Neuronal stem cell (in vitro differentiated cells): ENCODE data around the gene TXNDC5.
"Not testable (repeated sequence)": the region's sequence is repeated elsewhere in the genome, so short reads cannot be mapped to it uniquely, and the experiment has no call there.

Experiments used
- DNase-seq: peaks from one replicate; pipeline ENCODE4 v3.0.0-alpha.2; 2013; ENCODE audit warnings: low spot score
- H2AFZ ChIP-seq: one replicate; pipeline ENCODE4 v1.6.1; 2013; ENCODE audit warnings: mild to moderate bottlenecking, low read length, inconsistent platforms
- H2AK5ac ChIP-seq: 2 replicates; pipeline ENCODE4 v1.6.1; 2013; ENCODE audit warnings: low read depth, mild to moderate bottlenecking, inconsistent platforms, low read length, moderate library complexity, mixed read lengths
- H2BK120ac ChIP-seq: 2 replicates; pipeline ENCODE4 v1.6.1; 2013; ENCODE audit warnings: low read depth, mild to moderate bottlenecking, inconsistent platforms, low read length, moderate library complexity, mixed read lengths
- H2BK12ac ChIP-seq: one replicate; pipeline ENCODE4 v1.6.1; 2013; ENCODE audit warnings: low read length, inconsistent platforms
- H2BK15ac ChIP-seq: 2 replicates; pipeline ENCODE4 v1.6.1; 2013; ENCODE audit warnings: mild to moderate bottlenecking, low read length, inconsistent platforms, mixed read lengths
- H2BK5ac ChIP-seq: one replicate; pipeline ENCODE4 v1.6.1; 2013; ENCODE audit warnings: inconsistent platforms, mild to moderate bottlenecking, low read length, moderate library complexity
- H3K14ac ChIP-seq: one replicate; pipeline ENCODE4 v1.6.1; 2013; ENCODE audit warnings: low read length, inconsistent platforms
- H3K18ac ChIP-seq: 2 replicates; pipeline ENCODE4 v1.6.1; 2013; ENCODE audit warnings: low read length, inconsistent platforms
- H3K23ac ChIP-seq: 2 replicates; pipeline ENCODE4 v1.6.1; 2013; ENCODE audit warnings: low read depth, mild to moderate bottlenecking, mixed read lengths, low read length, inconsistent platforms; ENCODE audit not compliant: poor library complexity
- H3K27ac ChIP-seq: replicated peaks from 3 replicates; pipeline ENCODE4 v1.5.1; 2013; ENCODE audit warnings: low read length, inconsistent platforms
- H3K27me3 ChIP-seq, 3 experiments: 2 replicates each; pipeline ENCODE4 v1.6.1; 2013; ENCODE audit warnings: low read length in 3 of 3, mild to moderate bottlenecking in 2 of 3, inconsistent platforms in 1 of 3, low read depth in 1 of 3, mixed read lengths in 1 of 3, moderate library complexity in 1 of 3; ENCODE audit not compliant: control insufficient read depth in 3 of 3, insufficient read depth in 3 of 3
- H3K36me3 ChIP-seq, 2 donors: replicated peaks in 1 of 2; 2 replicates each; pipeline ENCODE4 v1.6.1; 2013; ENCODE audit warnings: low read length in 2 of 2; ENCODE audit not compliant: control insufficient read depth in 2 of 2, insufficient read depth in 2 of 2
- H3K4ac ChIP-seq: 2 replicates; pipeline ENCODE4 v1.6.1; 2013; ENCODE audit warnings: inconsistent platforms, mild to moderate bottlenecking, low read length, moderate library complexity
- H3K4me1 ChIP-seq, 2 donors: 1 replicate in 1 of 2; 2 replicates in 1 of 2; pipeline ENCODE4 v1.6.1; 2013; ENCODE audit warnings: low read length in 2 of 2, low read depth in 1 of 2; ENCODE audit not compliant: control insufficient read depth in 2 of 2, insufficient read depth in 1 of 2
- H3K4me2 ChIP-seq: one replicate; pipeline ENCODE4 v1.6.1; 2013; ENCODE audit warnings: mild to moderate bottlenecking, low read length, inconsistent platforms; ENCODE audit not compliant: insufficient read depth, poor library complexity, severe bottlenecking
- H3K4me3 ChIP-seq, 2 donors: 2 replicates each; pipeline ENCODE4 v1.5.1; 2013; ENCODE audit warnings: low read length in 2 of 2, mild to moderate bottlenecking in 2 of 2, inconsistent platforms in 1 of 2, moderate library complexity in 1 of 2
- H3K79me1 ChIP-seq: one replicate; pipeline ENCODE4 v1.6.1; 2013; ENCODE audit warnings: low read depth, mild to moderate bottlenecking, inconsistent platforms, low read length, moderate library complexity
- H3K9ac ChIP-seq: one replicate; pipeline ENCODE4 v1.6.1; 2013; ENCODE audit warnings: mild to moderate bottlenecking, low read depth, low read length, inconsistent platforms; ENCODE audit not compliant: poor library complexity
- H3K9me3 ChIP-seq, 2 donors: replicated peaks in 1 of 2; 2 replicates each; pipeline versions ENCODE3 to v1.6.1; 2013; ENCODE audit warnings: low read length in 2 of 2, mild to moderate bottlenecking in 2 of 2, inconsistent platforms in 1 of 2, low read depth in 1 of 2, mixed read lengths in 1 of 2, moderate library complexity in 1 of 2; ENCODE audit not compliant: control insufficient read depth in 2 of 2, insufficient read depth in 1 of 2
- H4K8ac ChIP-seq: one replicate; pipeline ENCODE4 v1.6.1; 2013; ENCODE audit warnings: low read depth, mild to moderate bottlenecking, inconsistent platforms, low read length, moderate library complexity
- H4K91ac ChIP-seq: one replicate; pipeline ENCODE4 v1.6.1; 2013; ENCODE audit warnings: low read length, low read depth, mild to moderate bottlenecking, inconsistent platforms; ENCODE audit not compliant: poor library complexity
- WGBS, 2 donors: extraction: QIAGEN DNeasy Blood & Tissue Kit; methylation state at CpG; one replicate each; pipeline ENCODE4 v1.1.7; 2013; ENCODE audit warnings: missing lambda C conversion rate in 2 of 2, mixed read lengths in 1 of 2; ENCODE audit not compliant: insufficient read length in 2 of 2, insufficient replicate concordance in 1 of 2; ENCODE audit errors: extremely low coverage in 2 of 2; 5-methylcytosine and 5-hydroxymethylcytosine counted together

The TXNDC5 gene

DNA sequence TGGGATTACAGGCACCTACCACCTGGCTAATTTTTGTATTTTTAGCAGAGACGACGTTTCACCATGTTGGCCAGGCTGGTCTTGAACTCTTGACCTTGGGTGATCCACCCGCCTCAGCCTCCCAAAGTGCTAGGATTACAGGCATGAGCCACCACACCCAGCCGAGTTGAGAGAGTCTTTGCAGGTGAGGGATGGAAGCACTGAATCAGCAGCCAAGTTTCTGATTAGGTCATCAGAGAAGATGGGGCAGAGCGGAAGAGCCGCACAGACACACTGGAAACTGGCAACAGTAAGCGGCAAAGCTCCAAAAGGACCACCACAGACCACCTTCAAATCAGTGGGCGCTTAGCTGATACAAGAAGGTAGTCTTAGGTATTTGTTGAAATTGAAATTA lies 12.4 kb downstream of the TXNDC5 start:
- not testable (repeated sequence) for H3K14ac ChIP-seq, H3K4me3 ChIP-seq, H3K9me3 ChIP-seq, H3K27ac ChIP-seq, H4K91ac ChIP-seq, H3K4me1 ChIP-seq, H2AK5ac ChIP-seq, H2AFZ ChIP-seq, DNase-seq, H3K4me2 ChIP-seq, H2BK5ac ChIP-seq, H3K4ac ChIP-seq, H2BK120ac ChIP-seq, H3K79me1 ChIP-seq, H2BK15ac ChIP-seq, H2BK12ac ChIP-seq, H4K8ac ChIP-seq, H3K23ac ChIP-seq, H3K27me3 ChIP-seq, H3K18ac ChIP-seq, H3K9ac ChIP-seq
- no CpG with 5 or more reads among the region's 8 CpGs for WGBS, 2 donors
- H3K36me3 ChIP-seq: peaks cover 61 to 99% of the 10 kb centered on the region in 2 donors

DNA sequence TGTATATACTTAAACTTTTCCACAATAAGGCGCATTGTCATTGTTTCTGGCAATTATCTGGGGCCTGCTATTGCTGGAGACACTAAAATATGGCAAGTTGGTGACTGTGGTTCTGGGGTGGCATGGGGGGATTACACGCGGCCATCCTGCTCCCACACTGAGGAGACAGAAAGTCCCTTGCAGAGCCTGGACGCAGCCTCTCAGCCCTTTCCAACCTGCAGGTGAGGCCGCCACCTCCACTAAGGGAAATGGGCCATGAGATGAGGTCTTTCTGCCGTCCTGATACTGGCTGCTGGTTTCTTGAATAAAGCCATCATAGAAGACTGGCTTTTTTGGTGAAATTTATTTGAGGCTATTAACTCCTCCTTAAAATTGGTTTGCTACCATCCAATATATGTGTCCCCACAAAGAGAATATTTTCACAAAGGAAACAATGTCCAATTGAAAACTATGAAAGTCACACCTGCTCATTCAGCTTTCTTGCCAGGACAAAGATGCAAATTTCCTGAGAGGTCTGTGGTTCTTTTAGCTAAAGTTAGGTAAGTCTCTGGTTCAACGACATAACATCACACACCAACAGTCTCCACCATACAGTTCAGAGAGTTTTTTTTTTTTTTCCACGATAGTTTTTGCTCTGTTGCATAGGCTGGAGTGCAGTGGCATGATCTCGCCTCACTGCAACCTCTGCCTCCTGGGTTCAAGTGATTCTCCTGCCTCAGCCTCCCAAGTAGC lies 13.0 kb downstream of the TXNDC5 start:
- no peak overlapping the region for H3K14ac ChIP-seq
- no peak overlapping the region for H4K91ac ChIP-seq
- H3K27me3 ChIP-seq: no peaks in the 10 kb centered on the region
- no peak overlapping the region for H2BK15ac ChIP-seq
- no peak overlapping the region for H2AFZ ChIP-seq
- peaks cover 61 to 99% of the 10 kb centered on the region in 2 donors for H3K36me3 ChIP-seq
- H3K9me3 ChIP-seq: no peaks in the 10 kb centered on the region
- H3K23ac ChIP-seq: no peak overlapping the region
- WGBS, 2 donors: no CpG with 5 or more reads among the region's 9 CpGs
- H3K18ac ChIP-seq: no peak overlapping the region
- no peak overlapping the region for H2BK120ac ChIP-seq
- no peak overlapping the region for H2BK12ac ChIP-seq
- no peaks in the 10 kb centered on the region for H3K79me1 ChIP-seq
- no peak overlapping the region for H3K4me2 ChIP-seq
- DNase-seq: no peak
- H2BK5ac ChIP-seq: no peak overlapping the region
- no peak overlapping the region for H3K27ac ChIP-seq
- H3K4ac ChIP-seq: no peak overlapping the region
- H2AK5ac ChIP-seq: no peak overlapping the region
- no peak overlapping the region for H3K9ac ChIP-seq
- H3K4me1 ChIP-seq: peaks cover 0 to 3% of the 10 kb centered on the region in 2 donors
- H4K8ac ChIP-seq: no peak overlapping the region
- no peak overlapping the region for H3K4me3 ChIP-seq

DNA sequence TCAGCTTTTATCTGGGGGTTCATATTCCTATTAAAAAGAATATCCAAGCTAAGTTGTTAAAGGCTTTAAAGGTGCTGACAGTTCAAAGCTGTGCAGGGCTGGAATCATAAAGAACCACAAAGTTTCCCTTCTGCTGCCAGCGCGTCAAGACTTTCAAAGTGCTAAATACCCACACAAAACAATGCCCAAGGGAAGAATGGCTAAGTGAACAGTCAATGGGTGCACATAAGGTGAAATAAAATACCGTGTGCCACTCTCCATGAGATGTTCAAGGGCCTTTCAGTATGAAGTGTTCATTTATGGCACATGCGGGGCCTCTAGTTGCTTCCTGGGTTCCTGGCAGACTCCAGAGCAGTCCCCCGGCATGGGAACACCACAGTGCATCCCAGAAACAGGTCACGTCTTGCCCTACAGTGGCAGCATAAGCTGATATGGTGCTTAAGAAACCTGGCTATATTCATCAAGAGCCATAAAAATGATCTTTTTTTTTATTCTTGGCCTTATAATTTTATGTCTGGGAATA lies 14.1 kb downstream of the TXNDC5 start:
- no peak overlapping the region for H3K9ac ChIP-seq
- H2BK12ac ChIP-seq: no peak overlapping the region
- H3K27me3 ChIP-seq: no peaks in the 10 kb centered on the region
- H4K8ac ChIP-seq: no peak overlapping the region
- peaks cover 0 to 3% of the 10 kb centered on the region in 2 donors for H3K4me1 ChIP-seq
- no peak overlapping the region for H2BK5ac ChIP-seq
- WGBS, 2 donors: no CpG with 5 or more reads among the region's 6 CpGs
- H3K4me3 ChIP-seq: no peak overlapping the region
- no peak overlapping the region for H3K18ac ChIP-seq
- H3K23ac ChIP-seq: no peak overlapping the region
- no peaks in the 10 kb centered on the region for H3K79me1 ChIP-seq
- no peak overlapping the region for H3K14ac ChIP-seq
- H3K27ac ChIP-seq: no peak overlapping the region
- H3K4me2 ChIP-seq: no peak overlapping the region
- H2AK5ac ChIP-seq: no peak overlapping the region
- no peak overlapping the region for H2BK15ac ChIP-seq
- no peak overlapping the region for H3K4ac ChIP-seq
- no peak overlapping the region for H2BK120ac ChIP-seq
- H4K91ac ChIP-seq: no peak overlapping the region
- no peak for DNase-seq
- no peak overlapping the region for H2AFZ ChIP-seq
- peaks cover 56 to 99% of the 10 kb centered on the region in 2 donors for H3K36me3 ChIP-seq
- H3K9me3 ChIP-seq: no peaks in the 10 kb centered on the region

DNA sequence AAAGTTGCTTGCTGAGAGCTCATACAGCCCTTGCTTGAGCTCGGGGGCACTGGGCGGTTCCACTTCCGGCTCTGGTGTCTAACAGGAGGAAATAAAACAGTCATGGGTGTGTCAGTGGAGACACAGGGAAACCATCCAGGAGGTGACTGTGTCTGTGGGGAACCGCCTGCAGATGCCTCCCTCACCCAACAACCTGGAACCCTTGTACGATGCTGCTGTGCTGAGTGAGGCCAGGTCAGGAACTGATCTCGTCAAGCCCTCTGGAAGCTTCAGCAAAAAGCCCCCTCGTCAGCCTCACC lies 15.5 kb downstream of the TXNDC5 start:
- Histone ChIP-seq H2BK12ac (no peak overlapping the region), H2BK120ac (no peak overlapping the region), H3K9ac (no peak overlapping the region), H3K4me3 (no peak overlapping the region), H4K91ac (no peak overlapping the region), H2AFZ (no peak overlapping the region), H2AK5ac (no peak overlapping the region), H3K4me2 (no peak overlapping the region), H3K4me1 (peaks cover 0 to 3% of the 10 kb centered on the region in 2 donors), H3K27me3 (no peaks in the 10 kb centered on the region), H2BK15ac (no peak overlapping the region), H4K8ac (no peak overlapping the region), H3K4ac (no peak overlapping the region), H3K36me3 (peaks cover 59 to 99% of the 10 kb centered on the region in 2 donors), H2BK5ac (no peak overlapping the region), H3K18ac (no peak overlapping the region), H3K14ac (no peak overlapping the region), H3K79me1 (no peaks in the 10 kb centered on the region), H3K9me3 (no peaks in the 10 kb centered on the region), H3K27ac (no peak overlapping the region), H3K23ac (no peak overlapping the region)
- no CpG with 5 or more reads among the region's 7 CpGs for WGBS, 2 donors
- no peak for DNase-seq
